Left renal cortex interstitium (tissue), 4 donors: ENCODE measurements around the gene LSM7. TPM values are rescaled to one million over a fixed set of nuclear protein-coding genes. Genes with fewer than 3 reads are reported as not detected.

Experiments used
- DNase-seq, 4 donors: peaks; one replicate each; pipeline ENCODE4 v3.0.0-alpha.2; 2013; ENCODE audit warnings: low read depth in 4 of 4, low spot score in 2 of 4, missing footprints in 1 of 4
- polyA plus RNA-seq, 4 donors: library from polyadenylated mRNA; unstranded; fragments of 120-200 nt; gene quantifications; one replicate each; pipeline ENCODE4 v1.2.1, GENCODE V29; 2013; ENCODE audit not compliant: insufficient read length in 4 of 4

The LSM7 gene
- polyA plus RNA-seq, 4 donors, result 75.3 to 125 (median 114) TPM

DNA sequence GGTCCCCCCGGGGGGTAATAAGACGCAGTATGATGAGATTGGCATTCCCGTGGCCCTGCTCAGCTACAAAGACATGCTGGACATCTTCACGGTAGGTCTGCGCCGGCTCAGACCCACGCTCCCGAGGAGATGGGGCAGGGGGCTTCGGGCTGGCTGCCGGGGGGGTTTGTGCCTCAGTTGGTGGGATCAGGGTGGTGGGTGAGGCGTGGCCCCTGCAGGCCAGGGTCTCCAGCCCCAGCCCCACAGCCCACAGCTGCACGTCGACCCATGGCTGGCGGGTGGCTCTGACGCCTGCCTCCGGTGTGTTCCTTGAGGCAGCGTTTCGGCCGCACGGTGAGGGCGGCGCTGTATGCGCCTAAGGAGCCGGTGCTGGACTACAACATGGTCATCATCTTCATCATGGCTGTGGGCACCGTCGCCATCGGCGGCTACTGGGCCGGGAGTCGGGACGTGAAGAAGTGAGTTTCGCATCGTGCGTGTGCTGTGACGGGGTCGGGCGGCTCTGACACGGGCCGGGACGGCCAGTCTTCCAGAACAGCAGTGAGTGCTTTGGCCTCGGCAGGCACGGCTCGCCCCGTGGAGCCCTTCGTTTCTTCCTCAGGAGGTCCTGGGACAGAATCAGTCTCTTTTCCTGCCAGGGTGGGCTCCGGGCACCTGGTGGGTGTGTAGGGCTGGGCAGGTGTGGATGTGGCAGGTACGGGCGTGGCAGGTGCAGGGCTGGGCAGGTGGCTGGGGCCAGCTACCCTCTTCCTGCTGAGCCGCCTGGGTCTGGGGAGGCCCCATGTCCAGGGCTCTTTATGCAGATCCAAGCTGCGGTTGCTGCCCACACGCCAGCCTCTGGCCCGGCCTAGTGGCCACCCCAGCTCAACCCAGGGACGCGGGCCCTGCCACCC lies 10.6 kb upstream of the LSM7 start:
- no peak for DNase-seq

DNA sequence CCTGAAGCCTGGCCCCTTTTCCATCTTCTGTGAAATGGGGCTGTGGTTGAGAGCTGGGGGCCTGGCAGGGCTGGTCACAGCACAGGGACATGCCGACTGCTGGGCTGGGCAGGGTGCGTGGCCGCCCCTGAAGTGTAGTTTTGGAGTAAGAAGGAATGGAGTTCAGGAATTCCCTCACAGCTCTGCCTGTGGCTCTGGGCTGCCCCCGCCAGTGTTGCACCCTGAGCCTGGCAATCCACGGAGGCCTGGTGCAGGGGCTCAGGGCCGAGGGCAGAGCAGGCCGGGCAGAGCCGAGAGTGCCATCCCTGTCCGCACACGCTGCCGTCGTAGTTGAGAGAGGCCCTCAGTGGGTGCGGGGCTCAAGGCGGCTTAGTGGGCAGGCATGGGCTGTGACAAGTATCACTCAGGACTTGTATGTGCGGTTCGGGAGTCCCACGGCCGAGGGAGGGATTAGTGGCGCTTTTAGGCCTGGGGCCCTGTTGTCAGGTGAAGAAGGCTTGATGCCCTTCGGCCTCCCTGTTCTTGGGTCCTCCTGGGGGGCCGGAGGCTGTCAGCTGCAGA lies 9.7 kb upstream of the LSM7 start:
- no peak for DNase-seq

DNA sequence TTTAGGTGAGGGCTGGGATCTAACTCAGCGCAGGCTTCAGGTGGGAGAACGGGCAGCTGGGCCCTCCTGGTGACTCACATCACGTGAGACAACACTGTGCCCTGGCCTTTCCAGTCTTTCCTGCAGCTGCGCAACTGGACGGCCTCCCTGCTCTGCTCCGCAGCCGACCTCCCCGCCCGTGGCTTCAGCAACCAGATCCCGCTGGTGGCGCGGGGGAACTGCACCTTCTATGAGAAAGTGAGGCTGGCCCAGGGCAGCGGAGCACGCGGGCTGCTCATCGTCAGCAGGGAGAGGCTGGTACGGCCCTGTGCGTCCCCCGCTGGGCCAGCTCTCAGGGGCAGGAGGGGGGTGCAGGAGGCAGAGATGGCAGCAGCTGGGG lies 8.9 kb upstream of the LSM7 start:
- DNase-seq, result peak in 1 of 4 donors; percentile 75

GRCh38 chr19:2336528-2337328 lies 8.3 kb upstream of the LSM7 start:
- DNase-seq, result no peak

DNA sequence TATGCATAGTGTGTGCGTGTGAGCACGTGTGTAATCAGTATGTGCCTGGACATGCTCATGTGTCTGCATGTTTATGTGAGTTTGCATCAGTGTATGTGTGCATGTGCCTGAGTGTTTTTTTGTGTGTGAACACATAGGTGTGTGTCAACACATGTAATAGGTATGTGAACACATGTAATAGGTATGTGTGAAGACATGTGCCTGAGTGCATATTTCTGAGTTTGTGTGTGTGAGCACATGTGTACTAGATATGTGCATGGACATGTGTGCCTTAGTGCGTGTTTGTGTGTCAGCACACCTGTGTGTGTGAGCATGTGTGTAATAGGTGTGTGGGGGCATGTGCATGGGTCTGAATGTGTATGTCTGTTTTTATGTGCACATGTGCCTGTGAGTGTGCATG lies 7.5 kb upstream of the LSM7 start:
- DNase-seq, result no peak

GRCh38 chr19:2334986-2335846 lies 6.8 kb upstream of the LSM7 start:
- DNase-seq, result no peak

- no peak for DNase-seq
Observed at GRCh38 chr19:2334426-2334825, 6.0 kb upstream of the LSM7 start.

DNA sequence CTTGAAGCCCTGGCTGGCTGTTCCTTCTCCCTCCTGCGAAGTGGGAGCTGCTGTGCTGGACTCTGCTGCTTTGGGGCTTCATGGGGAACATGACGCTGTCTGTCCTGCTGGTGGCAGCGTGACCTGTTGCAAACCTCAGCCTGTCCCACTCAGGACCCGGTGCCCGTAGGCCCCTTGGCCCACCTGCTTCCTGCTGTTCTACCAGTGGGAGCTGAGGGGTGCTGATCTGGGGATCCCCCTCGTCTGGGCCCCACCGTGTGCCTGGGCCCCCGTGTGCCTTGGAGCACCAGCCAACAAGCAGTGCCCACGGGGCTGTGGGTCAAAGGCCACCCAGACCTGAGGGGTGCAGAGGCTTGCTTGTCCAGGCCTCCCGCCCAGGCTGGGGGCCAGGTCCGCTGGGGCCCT lies 5.4 kb upstream of the LSM7 start:
- DNase-seq, result no peak

- no peak for DNase-seq
Observed at GRCh38 chr19:2333027-2333806, 4.8 kb upstream of the LSM7 start.

- no peak for DNase-seq
Observed at GRCh38 chr19:2332341-2333026, 4.1 kb upstream of the LSM7 start.

DNA sequence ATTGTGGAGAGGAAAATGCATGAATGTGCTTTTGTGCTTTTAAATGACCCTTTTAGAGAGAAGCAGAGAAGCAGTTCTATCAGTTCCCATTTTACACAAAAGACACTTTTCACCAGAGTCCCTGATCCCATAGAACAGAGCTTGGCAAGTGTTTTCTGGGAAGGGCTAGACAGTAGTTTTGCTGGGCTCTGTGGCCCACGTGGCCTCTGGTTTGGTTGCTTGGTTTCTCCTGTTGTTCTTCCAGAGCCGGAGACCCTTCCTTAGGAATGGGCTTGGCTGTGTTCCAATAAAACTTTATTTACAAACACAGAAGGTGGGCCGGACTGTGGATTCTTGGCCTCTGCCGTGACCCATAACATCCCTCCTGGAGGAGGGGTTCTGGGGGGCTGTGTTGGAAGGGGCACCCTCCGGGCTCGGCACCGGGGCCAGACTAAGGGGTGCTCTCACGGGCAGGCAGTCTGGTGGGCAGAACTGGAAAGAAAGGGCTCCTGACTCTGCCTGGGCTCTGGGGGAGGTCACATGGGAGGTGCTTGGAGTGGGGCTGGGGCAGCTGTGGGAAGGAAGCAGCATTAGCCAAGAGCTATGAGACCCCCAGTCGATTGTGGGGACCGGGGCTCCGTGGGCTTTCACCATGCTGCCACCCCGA lies 3.3 kb upstream of the LSM7 start:
- no peak for DNase-seq

DNA sequence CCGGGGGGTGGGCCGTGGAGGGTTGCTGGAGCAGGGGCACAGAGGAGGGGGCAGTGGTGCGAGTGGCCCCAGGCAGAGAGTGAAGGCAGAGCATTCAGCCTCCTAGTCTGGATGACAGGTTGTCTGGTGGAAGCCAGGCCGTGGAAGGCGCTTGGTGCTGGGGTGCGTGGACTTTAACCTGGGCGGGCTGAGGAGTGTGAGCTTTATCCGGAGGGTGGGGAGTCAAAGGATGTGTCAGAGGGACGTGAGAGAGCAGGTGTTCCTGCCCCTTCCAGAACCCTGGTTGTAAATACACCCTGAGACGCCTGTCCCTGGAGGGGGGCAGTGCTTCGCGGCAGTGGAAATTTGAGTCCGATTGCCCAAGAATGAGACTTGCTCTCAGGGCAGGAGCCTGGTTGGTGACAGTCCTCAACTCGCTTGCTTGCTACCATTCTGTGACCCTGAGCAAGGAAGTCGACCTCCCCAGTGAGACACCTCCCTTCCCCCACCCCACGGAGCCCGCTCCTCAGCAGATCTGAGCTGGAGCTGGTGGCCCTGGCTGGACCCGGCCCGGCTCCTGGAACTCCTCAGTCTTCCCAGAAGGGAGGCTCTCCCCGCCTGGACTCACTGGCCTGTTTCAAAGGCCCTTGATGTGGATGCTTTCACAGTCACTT lies 2.4 kb upstream of the LSM7 start:
- DNase-seq, result no peak

DNA sequence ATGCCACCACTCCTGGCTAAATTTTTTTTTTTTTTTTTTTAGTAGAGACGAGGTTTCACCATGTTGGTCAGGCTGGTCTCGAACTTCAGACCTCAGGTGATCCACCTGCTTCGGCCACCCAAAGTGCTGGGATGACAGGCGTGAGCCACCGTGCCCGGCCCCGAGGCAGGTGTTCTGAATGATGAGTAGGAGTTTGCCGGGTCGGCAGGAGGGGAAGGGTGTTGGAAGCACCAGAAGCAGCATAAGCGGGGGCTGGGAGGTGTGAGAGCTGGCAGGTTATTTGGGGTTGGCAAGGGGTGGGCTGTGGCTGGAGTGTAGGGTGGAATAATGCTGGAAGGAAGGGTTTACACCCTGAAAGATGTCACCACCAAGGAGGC lies 1.9 kb upstream of the LSM7 start:
- no peak for DNase-seq

GRCh38 chr19:2329501-2329916 lies 1.1 kb upstream of the LSM7 start:
- no peak for DNase-seq

DNA sequence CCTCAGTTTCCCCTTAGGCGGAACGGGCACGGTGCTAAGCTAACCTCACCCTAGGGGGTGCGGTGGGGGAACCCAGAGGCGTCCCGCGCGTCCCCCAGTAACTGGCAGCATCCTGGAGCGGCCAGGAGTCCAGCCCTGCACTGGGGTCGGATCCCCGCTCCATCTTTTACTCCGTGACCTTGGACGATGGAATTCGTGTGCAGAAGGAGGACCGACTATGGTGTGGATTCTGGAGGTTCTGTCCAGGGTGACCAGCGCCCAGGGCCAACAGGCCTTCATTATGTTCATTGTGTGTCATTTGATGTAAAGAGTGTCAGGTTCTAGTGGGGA lies 728 bp upstream of the LSM7 start:
- DNase-seq, result no peak

GRCh38 chr19:2327773-2328400 lies 499 bp downstream of the LSM7 start:
- no peak for DNase-seq

DNA sequence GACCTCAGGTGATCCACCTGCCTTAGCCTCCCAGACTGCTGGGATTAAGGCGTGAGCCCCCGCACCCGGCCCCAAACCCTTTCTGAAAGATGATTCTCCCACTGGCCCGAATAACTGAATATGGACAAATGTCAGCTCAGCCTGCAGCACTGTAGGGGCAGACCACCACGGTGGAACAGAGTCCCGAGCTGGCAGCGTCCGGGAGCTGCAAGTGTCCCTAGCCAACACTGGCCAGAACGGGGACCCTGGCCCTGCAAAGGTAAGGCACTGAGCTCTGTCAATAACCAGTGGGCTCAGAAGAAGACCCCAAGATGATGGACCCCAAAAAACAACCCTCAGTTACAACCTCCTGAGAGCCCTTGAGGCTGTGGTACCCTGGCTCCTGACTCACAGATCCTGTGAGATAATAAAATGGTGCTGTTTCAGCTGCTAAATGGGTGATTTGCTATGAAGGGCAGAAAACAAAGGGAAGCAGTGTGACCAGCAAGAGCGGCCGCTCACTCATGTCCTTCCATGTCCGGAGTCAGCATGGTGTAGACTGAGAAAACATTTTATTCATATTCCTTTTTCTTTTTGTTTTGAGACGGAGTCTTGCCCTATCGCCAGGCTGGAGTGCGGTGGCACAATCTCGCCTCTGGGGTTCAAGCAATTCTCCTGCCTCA lies 1.6 kb downstream of the LSM7 start:
- DNase-seq, result no peak
